GM12801 (cell line): Measurements from ENCODE around the gene LPCAT3.

Experiments
- CTCF ChIP-seq: IDR thresholded peaks from one replicate; pipeline ENCODE4 v1.5.1; 2011; ENCODE audit warnings: control low read depth; ENCODE audit not compliant: insufficient read length; ENCODE audit errors: extremely low read depth

LPCAT3 gene

GRCh38 chr12:6935371-6936193, 82.7 kb downstream of the LPCAT3 start:
- TF ChIP-seq CTCF = no peak

GRCh38 chr12:6934110-6934509, 84.2 kb downstream of the LPCAT3 start:
- no peak for TF ChIP-seq CTCF

- TF ChIP-seq CTCF = no peak
These were observed 85.5 kb downstream of the LPCAT3 start for GRCh38 chr12:6932766-6933165.

- no peak for TF ChIP-seq CTCF
These were observed 88.5 kb downstream of the LPCAT3 start for GRCh38 chr12:6929466-6930452.

GRCh38 chr12:6928703-6929407, 89.4 kb downstream of the LPCAT3 start:
- no peak for TF ChIP-seq CTCF

- no peak for TF ChIP-seq CTCF
These were observed 90.1 kb downstream of the LPCAT3 start for GRCh38 chr12:6928022-6928702.
